ENCODE measurements around the gene CYB561A3. TPM values are rescaled to one million over a fixed set of nuclear protein-coding genes. Genes with fewer than 3 reads are reported as not detected.

The CYB561A3 gene
- total RNA-seq, 1 experiment from 2014 or later: 21.7 TPM

- TF ChIP-seq CTCF (conservative IDR thresholded peaks at IDR 0.05): no peak
- Histone ChIP-seq H4K20me1 (ENCODE audit: control insufficient read depth, insufficient read depth, insufficient read length) (no peaks in the 10 kb centered on the region), H3K4me2 (ENCODE audit: insufficient read depth, insufficient read length, low read length) (no peak overlapping the region), H3K14ac (ENCODE audit: insufficient read depth, low read length) (no peak overlapping the region), H2BK12ac (ENCODE audit: insufficient read length, low read depth, low read length) (no peak overlapping the region), H2BK20ac (ENCODE audit: low read depth, low read length, poor library complexity, severe bottlenecking) (no peak overlapping the region), H3T11ph (ENCODE audit: low read length) (no peak overlapping the region), H3K9me3 (ENCODE audit: control insufficient read depth, low read depth, low read length) (no peaks in the 10 kb centered on the region), H3K23me2 (ENCODE audit: insufficient read length, low read depth, low read length, poor library complexity, severe bottlenecking) (no peaks in the 10 kb centered on the region), H4K91ac (ENCODE audit: insufficient read length, low read depth, low read length) (no peak overlapping the region), H3K79me1 (ENCODE audit: insufficient read depth, low read depth, low read length, poor library complexity, severe bottlenecking) (no peaks in the 10 kb centered on the region), H2AFZ (ENCODE audit: low read length) (no peak overlapping the region), H4K8ac (replicated peaks; ENCODE audit: insufficient read length, low read depth, low read length) (no peak overlapping the region), H4K5ac (ENCODE audit: insufficient read length, low read depth, low read length) (no peak overlapping the region), H3K4me1 (ENCODE audit: insufficient read depth, low read length) (no peaks in the 10 kb centered on the region), H3K56ac (ENCODE audit: insufficient read length, low read depth, low read length) (no peak overlapping the region), H3K9ac (ENCODE audit: extremely low read depth, insufficient read length, low read length) (no peak overlapping the region), H3K23ac (ENCODE audit: insufficient read length, low read depth, low read length) (no peak overlapping the region), H2BK5ac (ENCODE audit: insufficient read length, low read length) (no peak overlapping the region), H2AK5ac (ENCODE audit: insufficient read length, low read length) (no peak overlapping the region), H3K4ac (ENCODE audit: low read depth, low read length) (no peak overlapping the region), H3K27ac (ENCODE audit: insufficient read length, low read depth, low read length) (no peak overlapping the region), H3K79me2 (ENCODE audit: insufficient read depth, low read length) (peaks cover 2% of the 10 kb centered on the region; the same call in 1 of the 2 replicates), H3K18ac (ENCODE audit: insufficient read length, low read depth, low read length) (no peak overlapping the region), H2BK15ac (ENCODE audit: low read depth, low read length) (no peak overlapping the region), H3K27me3 (ENCODE audit: insufficient read depth, low read length) (no peaks in the 10 kb centered on the region), H2BK120ac (ENCODE audit: low read depth, low read length, poor library complexity, severe bottlenecking) (no peak overlapping the region)
- DNase-seq: no peak
- no peak overlapping the region for H3K4me3 Mint-ChIP-seq
- H3K9me3 Mint-ChIP-seq: peaks cover 10 to 16% of the 10 kb centered on the region in 2 experiments
- no peaks in the 10 kb centered on the region for H3K27me3 Mint-ChIP-seq (ENCODE audit: low read depth)
- H3K36me3 Mint-ChIP-seq (ENCODE audit: insufficient read depth in 1 of 3, low read depth in 3 of 3): peaks cover 66 to 88% (median 78%) of the 10 kb centered on the region in 3 experiments
- peaks cover 6 to 14% of the 10 kb centered on the region in 2 experiments for H3K4me1 Mint-ChIP-seq
- WGBS (ENCODE audit: extremely low coverage, insufficient read length, low lambda C conversion rate): no CpG with 5 or more reads among the region's 6 CpGs
- H3K27ac Mint-ChIP-seq: no peak overlapping the region
Measured at GRCh38 chr11:61367406-61367805, 5.7 kb upstream of the CYB561A3 start.
